GM20431 (cell line): ENCODE measurements around the gene ALPI.
"Not testable (repeated sequence)": the region's sequence is repeated elsewhere in the genome, so short reads cannot be mapped to it uniquely, and the experiment has no call there.

Experiments used
- in situ Hi-C: fragments of 300-500 bp; cut with MseI, MboI; formaldehyde crosslinking; loops from one replicate; pipeline ENCODE4 v1.15.0; 2020; ENCODE audit warnings: low sequenced_read_pairs; ENCODE audit not compliant: unreplicated experiment

ALPI gene

DNA sequence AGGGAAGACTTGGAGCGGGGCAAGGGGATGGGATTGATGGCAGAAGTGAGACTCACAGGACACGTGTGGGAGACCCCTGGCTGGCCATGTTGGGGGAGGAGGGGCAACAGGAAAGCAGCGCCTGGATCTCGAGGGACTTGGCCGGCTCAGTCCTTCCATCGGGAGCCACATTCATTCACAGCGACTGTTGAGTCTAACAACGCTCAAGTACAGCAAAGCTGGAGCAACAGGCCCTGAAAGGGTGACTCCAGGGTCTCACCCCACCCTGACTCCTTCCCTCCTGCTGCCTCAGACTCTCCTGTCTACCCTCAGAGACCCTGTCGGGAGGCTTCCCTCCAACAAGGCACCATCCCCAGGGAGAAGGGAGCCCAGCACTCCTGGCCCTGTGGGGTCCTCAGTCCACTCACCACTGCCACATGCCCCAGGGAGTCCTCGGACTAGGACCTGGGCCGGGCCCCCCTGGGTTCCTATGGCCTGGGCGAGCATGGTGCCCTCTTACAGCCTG is 14.8 kb upstream of the ALPI start:
- in situ Hi-C loops = no loop called here

- in situ Hi-C loops = not testable (repeated sequence)
Observed at GRCh38 chr2:232441922-232442321, 14.0 kb upstream of the ALPI start.

DNA sequence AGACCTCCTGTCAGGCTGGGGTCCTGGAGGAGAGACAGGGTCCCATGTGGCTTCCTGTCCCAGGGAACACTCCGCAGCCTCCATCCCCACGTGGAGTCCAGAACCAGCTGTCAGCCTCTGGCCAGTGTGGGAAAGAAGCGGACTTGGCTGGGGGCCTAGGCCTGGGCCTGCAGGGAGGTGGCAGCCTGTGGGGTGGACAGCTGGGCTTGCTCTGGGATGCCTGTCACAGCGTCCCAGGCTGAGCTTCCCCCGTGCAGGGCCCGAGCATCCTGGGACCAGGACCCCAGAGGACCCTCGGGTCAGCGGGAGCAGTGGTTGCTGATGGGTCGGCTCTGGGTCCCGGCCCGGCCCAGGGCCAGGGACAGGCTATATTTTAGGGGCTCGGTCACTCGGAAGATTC is 13.5 kb upstream of the ALPI start:
- in situ Hi-C loops = not testable (repeated sequence)

DNA sequence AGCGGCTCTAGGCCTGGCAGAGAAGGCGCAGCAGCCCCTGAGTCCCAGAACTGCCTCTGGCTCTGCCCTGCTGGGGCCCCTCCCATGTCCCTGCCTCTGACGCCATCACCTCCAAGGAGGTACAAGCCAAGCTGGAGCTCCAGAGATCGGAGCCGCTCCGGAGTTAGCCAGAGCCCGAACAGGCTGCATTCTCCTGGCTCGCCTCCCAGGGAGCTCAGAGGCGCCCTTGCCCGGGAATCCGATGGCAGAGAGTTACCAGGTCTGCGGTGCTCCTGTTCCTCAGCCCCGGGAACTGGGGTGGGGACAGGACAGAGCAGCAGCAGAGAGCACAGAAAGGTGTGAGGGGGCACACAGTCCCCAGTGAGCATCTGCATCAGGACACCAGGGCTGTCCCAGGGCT is 12.9 kb upstream of the ALPI start:
- in situ Hi-C loops = not testable (repeated sequence)

DNA sequence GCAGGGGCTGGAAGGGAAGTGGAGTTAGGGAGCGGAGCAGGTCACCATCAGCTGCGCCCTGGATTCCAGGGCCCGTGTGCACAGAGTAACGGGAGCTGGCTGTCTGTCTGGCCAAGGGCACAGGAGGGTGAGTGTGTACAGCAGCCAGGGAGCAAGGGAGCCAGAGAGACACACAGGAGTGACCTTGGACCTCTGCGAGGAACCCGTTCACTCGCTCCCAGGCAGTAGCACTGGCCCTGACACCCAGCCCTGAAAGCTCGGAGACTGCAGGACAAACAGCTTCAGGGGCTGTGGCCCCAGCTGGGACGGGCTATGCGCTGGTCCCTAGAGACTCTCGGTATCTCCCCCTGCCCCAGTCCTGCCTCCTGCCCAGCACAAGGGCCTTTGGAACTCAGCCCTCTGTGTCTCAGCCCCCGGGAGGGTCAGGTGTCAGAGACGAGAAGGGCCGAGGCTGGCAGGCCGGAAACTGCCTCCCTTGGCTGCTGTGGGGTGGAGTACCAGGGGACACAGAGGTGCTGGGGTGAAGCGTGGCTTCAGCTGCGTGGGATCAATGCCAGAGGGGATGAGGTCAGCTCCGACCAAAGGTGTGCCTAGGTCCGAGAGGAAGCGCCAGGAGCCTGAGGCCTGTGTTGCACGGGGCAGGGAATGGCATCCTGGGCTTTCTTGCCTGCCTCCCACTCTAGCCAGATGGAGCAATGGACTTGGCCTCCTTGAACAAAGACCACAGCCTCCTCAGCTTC is 12.1 kb upstream of the ALPI start:
- in situ Hi-C loops = not testable (repeated sequence)

- in situ Hi-C loops = no loop called here
Observed at GRCh38 chr2:232444409-232445148, 11.4 kb upstream of the ALPI start.

GRCh38 chr2:232445149-232445885 is 10.6 kb upstream of the ALPI start:
- in situ Hi-C loops = not testable (repeated sequence)

- in situ Hi-C loops = not testable (repeated sequence)
Observed at GRCh38 chr2:232446266-232446777, 9.6 kb upstream of the ALPI start.

DNA sequence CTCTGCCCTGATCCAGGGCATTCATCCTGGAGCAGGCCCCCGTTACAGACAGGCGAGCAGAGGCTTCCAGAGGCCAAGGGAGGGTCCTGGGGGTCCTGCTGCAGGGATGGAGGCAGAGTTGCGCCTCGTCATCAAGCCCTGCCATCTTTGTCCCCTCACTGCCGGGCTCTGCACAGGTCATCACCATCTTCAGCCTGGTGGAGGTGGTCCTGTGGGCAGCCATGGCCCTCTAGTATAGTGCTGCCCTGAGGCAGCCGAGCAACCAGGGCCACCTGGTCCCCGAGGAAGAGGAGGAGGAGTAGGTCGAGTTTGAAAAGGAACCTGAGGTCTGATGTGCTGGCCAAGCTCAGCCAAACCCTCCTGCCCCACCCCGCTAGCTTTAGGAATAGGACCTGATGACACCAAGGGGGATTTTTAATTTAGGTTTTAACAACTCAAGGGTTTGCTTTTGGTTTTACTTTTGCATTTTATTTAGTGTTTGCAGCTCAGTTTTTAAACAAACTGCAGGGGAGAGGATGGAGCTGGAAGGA is 8.8 kb upstream of the ALPI start:
- in situ Hi-C loops = no loop called here

GRCh38 chr2:232447638-232448303 is 8.2 kb upstream of the ALPI start:
- in situ Hi-C loops = no loop called here

GRCh38 chr2:232448304-232448690 is 7.7 kb upstream of the ALPI start:
- in situ Hi-C loops = no loop called here

GRCh38 chr2:232449964-232450363 is 6.0 kb upstream of the ALPI start:
- in situ Hi-C loops = no loop called here

DNA sequence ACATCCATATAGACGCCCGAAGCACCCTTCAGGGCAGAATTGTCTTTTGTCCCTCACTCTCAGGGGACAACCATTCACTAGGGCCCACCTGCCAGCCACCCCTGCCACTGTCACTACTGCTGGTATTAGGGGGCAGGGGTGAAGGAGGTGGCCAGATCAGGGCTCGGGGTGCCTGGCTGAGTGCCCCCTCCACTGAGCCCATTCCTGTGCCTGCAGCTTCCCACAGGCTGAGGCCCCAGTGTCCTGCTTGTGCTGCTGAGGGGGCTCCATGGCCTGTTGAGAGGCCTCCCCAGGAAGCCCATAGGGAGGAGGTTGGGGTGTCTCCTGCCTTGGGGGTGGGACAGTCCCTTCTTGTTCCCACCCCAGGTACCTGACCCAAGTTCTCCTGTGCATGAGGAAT is 4.3 kb upstream of the ALPI start:
- in situ Hi-C loops = not testable (repeated sequence)

GRCh38 chr2:232454630-232455029 is 1.3 kb upstream of the ALPI start:
- in situ Hi-C loops = no loop called here

GRCh38 chr2:232456296-232457120 is 555 bp downstream of the ALPI start:
- in situ Hi-C loops = no loop called here

DNA sequence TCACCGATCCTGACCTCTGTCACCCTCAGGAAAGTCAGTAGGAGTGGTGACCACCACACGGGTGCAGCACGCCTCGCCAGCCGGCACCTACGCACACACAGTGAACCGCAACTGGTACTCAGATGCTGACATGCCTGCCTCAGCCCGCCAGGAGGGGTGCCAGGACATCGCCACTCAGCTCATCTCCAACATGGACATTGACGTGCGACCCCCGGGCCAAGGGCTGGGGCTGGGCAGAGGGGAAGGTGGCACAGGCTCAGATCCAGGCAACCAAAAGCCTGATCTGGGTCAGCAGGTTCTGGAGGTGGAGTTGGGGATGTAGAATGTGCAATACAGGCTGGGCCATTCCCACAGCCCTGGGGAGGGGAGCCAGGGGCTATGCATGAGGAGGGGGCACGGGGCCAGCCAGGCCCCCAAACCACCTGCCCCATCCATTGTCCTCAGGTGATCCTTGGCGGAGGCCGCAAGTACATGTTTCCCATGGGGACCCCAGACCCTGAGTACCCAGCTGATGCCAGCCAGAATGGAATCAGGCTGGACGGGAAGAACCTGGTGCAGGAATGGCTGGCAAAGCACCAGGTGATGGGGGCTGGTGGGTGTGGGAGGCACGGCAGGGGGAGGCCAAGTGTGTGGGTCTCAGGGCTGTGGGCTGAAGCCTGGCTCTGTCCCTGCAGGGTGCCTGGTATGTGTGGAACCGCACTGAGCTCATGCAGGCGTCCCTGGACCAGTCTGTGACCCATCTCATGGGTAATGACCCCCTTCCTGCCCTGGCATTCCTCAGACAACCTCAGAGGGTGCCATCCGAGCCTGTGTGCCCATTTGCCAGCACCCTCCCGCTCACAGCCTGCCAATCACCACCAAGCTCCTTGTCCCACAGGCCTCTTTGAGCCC is 1.4 kb downstream of the ALPI start:
- in situ Hi-C loops = no loop called here

- in situ Hi-C loops = no loop called here
Observed at GRCh38 chr2:232458051-232458660, 2.2 kb downstream of the ALPI start.
